Sigmoid colon (tissue), 7 donors: ENCODE measurements around the gene FBH1. TPM values are rescaled to one million over a fixed set of nuclear protein-coding genes. Genes with fewer than 3 reads are reported as not detected.
"Not testable (repeated sequence)": the region's sequence is repeated elsewhere in the genome, so short reads cannot be mapped to it uniquely, and the experiment has no call there.

Experiments
- DNase-seq: peaks from one replicate; pipeline ENCODE4 v3.0.0-alpha.2; 2019
- H3K27ac ChIP-seq, 4 donors: fragments of 200-600 bp; sonication (generic); one replicate each; pipeline ENCODE4 v1.5.1; 2016 to 2019; ENCODE audit warnings: mild to moderate bottlenecking in 1 of 4
- H3K27me3 ChIP-seq, 3 donors: fragments of 200-600 bp; sonication (generic); one replicate each; pipeline ENCODE4 v1.5.1; 2019; ENCODE audit warnings: mild to moderate bottlenecking in 1 of 3
- H3K36me3 ChIP-seq, 4 donors: fragments of 200-600 bp; sonication (generic); one replicate each; pipeline ENCODE4 v1.5.1; 2016 to 2019
- H3K4me1 ChIP-seq, 4 donors: fragments of 200-600 bp; sonication (generic); one replicate each; pipeline ENCODE4 v1.5.1; 2017 to 2019
- H3K4me3 ChIP-seq, 4 donors: fragments of 200-600 bp; sonication (generic); one replicate each; pipeline ENCODE4 v1.5.1; 2017 to 2019; ENCODE audit warnings: mild to moderate bottlenecking in 2 of 4, moderate library complexity in 1 of 4
- H3K9me3 ChIP-seq, 4 donors: fragments of 200-600 bp in 3 of 4; sonication (generic) in 3 of 4; one replicate each; pipeline versions ENCODE4 v1.5.1 to v1.6.1; 2013 to 2019
- EP300 ChIP-seq, 4 donors: sonication (generic); formaldehyde crosslinking; IDR thresholded peaks; one replicate each; pipeline ENCODE4 v1.6.1; 2017; ENCODE audit warnings: antibody characterized with exemption in 4 of 4
- POLR2A ChIP-seq, 2 donors: fragments of 450-650 bp; IDR thresholded peaks; one replicate each; pipeline ENCODE4 v1.6.1; 2016; ENCODE audit warnings: antibody characterized with exemption in 2 of 2, mild to moderate bottlenecking in 2 of 2, moderate library complexity in 2 of 2
- POLR2AphosphoS5 ChIP-seq, 4 donors: sonication (generic); formaldehyde crosslinking; IDR thresholded peaks; one replicate each; pipeline ENCODE4 v1.6.1; 2017; ENCODE audit warnings: antibody characterized with exemption in 4 of 4
- WGBS, 2 donors: extraction: QIAGEN DNeasy Blood & Tissue Kit; methylation state at CpG; one replicate each; pipeline ENCODE4 v1.1.7; 2013; 5-methylcytosine and 5-hydroxymethylcytosine counted together
- intact Hi-C: fragments of 100-400 bp; cut with DNase I; formaldehyde crosslinking; loops from one replicate; pipeline ENCODE4 v1.15.1; 2023
- polyA plus RNA-seq, 3 donors: library from polyadenylated mRNA; stranded (reverse); fragments of 200-250 nt; gene quantifications; one replicate each; pipeline ENCODE4 v1.2.3, GENCODE V29; 2013
- total RNA-seq, 4 donors: library from RNA; depleted of rRNA; stranded (reverse); fragments of >200 nt; gene quantifications; one replicate each; pipeline ENCODE4 v1.1.0, GENCODE V29; 2016
- TF ChIP-seq, protein P1 (sequence below), 4 experiments: fragments of 450-650 bp in 3 of 4; fragments of 200-600 bp in 1 of 4; IDR thresholded peaks; one replicate each; pipeline ENCODE4 v1.5.1; 2016 to 2019; ENCODE audit warnings: antibody characterized with exemption in 4 of 4, mild to moderate bottlenecking in 3 of 4, moderate library complexity in 2 of 4
- donor health status: healthy with polysubstance abuse.
- donor health status: Bipolar disorder and iron deficiency.
- donor health status: healthy.

FBH1 gene
- total and polyA plus RNA-seq, 7 donors: 31.2 to 85.9 (median 68.7) TPM

DNA sequence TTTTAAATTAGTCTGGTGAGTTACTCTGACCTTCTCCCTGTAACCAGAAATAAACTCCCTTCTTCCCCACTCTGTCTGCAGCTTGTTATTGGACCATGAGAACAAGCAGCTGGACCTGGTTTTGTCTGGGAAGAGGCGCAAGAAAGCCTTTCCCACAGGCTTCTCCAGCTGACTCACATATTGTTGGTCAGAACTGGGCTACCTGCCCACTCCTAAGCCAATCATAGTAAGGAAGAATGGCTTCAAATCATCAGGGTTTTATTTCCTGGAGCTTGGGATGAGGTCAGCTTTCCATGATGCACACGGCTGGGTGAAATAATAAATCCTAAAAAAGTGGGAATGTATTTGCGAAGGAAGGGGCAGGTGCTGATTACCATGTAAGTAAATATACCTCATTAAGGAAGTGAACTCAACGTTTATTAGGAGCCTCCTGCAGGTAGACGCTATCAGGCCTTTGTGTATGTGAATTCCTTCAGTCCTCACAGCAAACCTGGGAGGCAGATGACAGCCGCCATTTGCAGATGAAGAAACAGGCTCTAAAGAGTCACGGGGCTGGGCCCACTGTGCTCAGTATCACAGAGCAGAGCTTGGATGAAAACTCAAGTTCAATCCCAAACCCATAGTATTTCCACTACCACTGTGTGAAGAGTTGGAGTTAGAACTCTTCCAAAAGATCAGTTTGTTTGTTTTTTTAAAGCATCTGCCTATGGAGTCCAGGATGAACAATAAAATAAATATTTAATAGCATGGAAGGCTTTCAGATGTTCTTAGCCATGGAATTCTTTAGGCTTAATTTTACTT lies 54.5 kb downstream of the FBH1 start:
- 9 to 50% methylated on average over 7 of the region's 7 CpGs for WGBS, 2 donors
- Histone ChIP-seq H3K4me1 (peaks cover 0 to 45% (median 30%) of the 10 kb centered on the region in 4 donors), H3K27ac (peak overlapping the region; percentile 77 to 83 (median 80)), H3K27me3 (peaks cover 0 to 8% (median 0%) of the 10 kb centered on the region in 3 donors), H3K9me3 (no peaks in the 10 kb centered on the region), H3K36me3 (no peaks in the 10 kb centered on the region), H3K4me3 (peak overlapping the region; percentile 0 to 27 (median 14))
- DNase-seq: peak; percentile 97
- TF ChIP-seq POLR2AphosphoS5 (IDR thresholded peaks at IDR 0.05) (peak; percentile 64 to 83 (median 69)), EP300 (IDR thresholded peaks at IDR 0.05) (no peak), POLR2A (IDR thresholded peaks at IDR 0.05) (no peak)
- TF ChIP-seq, protein P1, sequence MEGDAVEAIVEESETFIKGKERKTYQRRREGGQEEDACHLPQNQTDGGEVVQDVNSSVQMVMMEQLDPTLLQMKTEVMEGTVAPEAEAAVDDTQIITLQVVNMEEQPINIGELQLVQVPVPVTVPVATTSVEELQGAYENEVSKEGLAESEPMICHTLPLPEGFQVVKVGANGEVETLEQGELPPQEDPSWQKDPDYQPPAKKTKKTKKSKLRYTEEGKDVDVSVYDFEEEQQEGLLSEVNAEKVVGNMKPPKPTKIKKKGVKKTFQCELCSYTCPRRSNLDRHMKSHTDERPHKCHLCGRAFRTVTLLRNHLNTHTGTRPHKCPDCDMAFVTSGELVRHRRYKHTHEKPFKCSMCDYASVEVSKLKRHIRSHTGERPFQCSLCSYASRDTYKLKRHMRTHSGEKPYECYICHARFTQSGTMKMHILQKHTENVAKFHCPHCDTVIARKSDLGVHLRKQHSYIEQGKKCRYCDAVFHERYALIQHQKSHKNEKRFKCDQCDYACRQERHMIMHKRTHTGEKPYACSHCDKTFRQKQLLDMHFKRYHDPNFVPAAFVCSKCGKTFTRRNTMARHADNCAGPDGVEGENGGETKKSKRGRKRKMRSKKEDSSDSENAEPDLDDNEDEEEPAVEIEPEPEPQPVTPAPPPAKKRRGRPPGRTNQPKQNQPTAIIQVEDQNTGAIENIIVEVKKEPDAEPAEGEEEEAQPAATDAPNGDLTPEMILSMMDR (IDR thresholded peaks at IDR 0.05): no peak
- intact Hi-C loops: no loop called here

DNA sequence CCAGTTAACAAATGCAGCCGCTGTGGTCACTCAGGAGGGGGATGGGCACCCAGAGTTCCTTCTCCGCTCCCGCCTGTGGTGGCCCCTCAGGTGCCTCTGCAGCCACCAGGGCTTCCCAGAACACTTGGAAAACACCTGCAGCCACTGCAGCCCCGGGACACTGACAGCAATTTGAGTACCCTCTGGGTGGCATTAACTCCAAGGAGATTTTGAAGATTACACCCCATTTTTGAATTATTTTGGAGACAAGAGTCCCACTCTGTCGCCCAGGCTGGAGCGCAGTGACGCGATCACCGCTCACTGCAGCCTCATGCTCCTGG lies 55.1 kb downstream of the FBH1 start:
- peaks cover 0 to 10% (median 0%) of the 10 kb centered on the region in 3 donors for H3K27me3 ChIP-seq
- TF ChIP-seq EP300 (IDR thresholded peaks at IDR 0.05) (no peak), POLR2AphosphoS5 (IDR thresholded peaks at IDR 0.05) (no peak), POLR2A (IDR thresholded peaks at IDR 0.05) (no peak)
- TF ChIP-seq, protein P1 (IDR thresholded peaks at IDR 0.05): no peak
- peak overlapping the region; percentile 0 to 27 (median 14) for H3K4me3 ChIP-seq
- no peak for DNase-seq
- H3K36me3 ChIP-seq: no peaks in the 10 kb centered on the region
- no peaks in the 10 kb centered on the region for H3K9me3 ChIP-seq
- peak overlapping the region; percentile 77 to 83 (median 80) for H3K27ac ChIP-seq
- intact Hi-C loops: no loop called here
- 76 to 91% methylated on average over 9 of the region's 9 CpGs for WGBS, 2 donors
- H3K4me1 ChIP-seq: peaks cover 0 to 45% (median 31%) of the 10 kb centered on the region in 4 donors

DNA sequence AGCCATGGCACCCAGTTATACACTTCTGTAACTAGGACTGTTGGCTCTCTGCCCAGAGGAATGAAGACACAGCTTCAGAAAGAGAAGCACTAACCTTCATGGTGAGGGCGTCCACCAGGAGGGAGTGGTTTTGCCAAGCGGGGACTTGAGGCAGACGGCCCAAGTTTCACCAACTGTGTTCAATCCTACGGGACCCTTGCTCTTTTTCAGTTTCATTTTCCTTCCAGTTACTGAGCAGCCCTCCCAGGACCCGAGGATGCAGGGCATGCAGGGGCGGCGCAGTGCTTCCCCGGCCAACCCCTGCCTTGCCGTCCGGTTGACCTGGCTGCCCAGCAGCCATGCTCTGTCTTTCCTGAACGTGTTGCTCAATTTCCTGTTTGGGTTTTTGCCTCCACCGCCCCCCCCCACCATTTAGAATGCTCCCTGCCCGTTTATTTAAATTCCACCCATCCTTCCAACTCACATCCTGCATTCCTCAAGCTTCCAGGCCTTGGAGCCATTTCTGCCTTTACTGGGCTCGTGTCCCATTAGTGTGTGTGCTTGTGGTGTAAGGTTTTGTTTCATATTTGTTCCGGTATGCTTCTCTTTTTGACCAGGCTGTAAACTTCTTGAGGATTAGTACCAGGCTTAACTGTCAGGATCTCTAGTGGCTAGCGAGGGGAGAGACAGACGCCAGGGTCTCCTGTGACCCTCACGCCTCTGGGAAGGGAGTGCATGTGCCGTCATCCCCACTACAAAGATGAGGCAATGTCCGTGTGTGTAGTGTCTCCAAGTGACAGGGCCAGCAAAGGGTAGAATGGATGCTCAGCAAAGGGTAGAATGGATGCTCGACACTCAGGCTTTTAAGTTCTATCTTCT lies 55.7 kb downstream of the FBH1 start:
- Histone ChIP-seq H3K36me3 (no peaks in the 10 kb centered on the region), H3K9me3 (no peaks in the 10 kb centered on the region), H3K27ac (peak overlapping the region; percentile 77 to 83 (median 80)), H3K27me3 (peaks cover 0 to 10% (median 0%) of the 10 kb centered on the region in 3 donors), H3K4me1 (peaks cover 0 to 45% (median 31%) of the 10 kb centered on the region in 4 donors), H3K4me3 (peak overlapping the region; percentile 0 to 27 (median 14))
- TF ChIP-seq POLR2A (IDR thresholded peaks at IDR 0.05): no peak
- TF ChIP-seq POLR2AphosphoS5 (IDR thresholded peaks at IDR 0.05): peak in 3 of 4 donors; percentile 30 to 63 (median 41)
- intact Hi-C loops: no loop called here
- peak; percentile 85 for DNase-seq
- WGBS, 2 donors: 57 to 69% methylated on average over 21 of the region's 21 CpGs

DNA sequence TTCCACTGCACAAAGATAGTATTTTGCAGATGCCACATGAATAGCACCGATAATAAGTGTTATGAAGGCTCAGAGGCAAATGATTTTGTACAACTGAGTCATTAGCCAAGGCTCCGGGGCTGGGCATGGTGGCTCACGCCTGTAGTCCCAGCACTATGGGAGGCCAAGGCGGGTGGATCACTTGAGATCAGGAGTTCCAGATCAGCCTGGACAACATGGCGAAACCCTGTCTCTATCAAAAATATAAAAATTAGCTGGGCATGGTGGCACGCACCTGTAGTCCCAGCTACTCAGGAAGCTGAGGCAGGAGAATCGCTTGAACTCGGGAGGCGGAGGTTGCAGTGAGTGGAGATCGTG lies 56.4 kb downstream of the FBH1 start:
- peak overlapping the region; percentile 77 to 83 (median 80) for H3K27ac ChIP-seq
- peaks cover 0 to 45% (median 31%) of the 10 kb centered on the region in 4 donors for H3K4me1 ChIP-seq
- H3K27me3 ChIP-seq, H3K36me3 ChIP-seq, intact Hi-C loops, H3K9me3 ChIP-seq, H3K4me3 ChIP-seq: not testable (repeated sequence)
- WGBS, 2 donors: 84 to 90% methylated on average over 10 of the region's 10 CpGs
- peak; percentile 60 for DNase-seq

DNA sequence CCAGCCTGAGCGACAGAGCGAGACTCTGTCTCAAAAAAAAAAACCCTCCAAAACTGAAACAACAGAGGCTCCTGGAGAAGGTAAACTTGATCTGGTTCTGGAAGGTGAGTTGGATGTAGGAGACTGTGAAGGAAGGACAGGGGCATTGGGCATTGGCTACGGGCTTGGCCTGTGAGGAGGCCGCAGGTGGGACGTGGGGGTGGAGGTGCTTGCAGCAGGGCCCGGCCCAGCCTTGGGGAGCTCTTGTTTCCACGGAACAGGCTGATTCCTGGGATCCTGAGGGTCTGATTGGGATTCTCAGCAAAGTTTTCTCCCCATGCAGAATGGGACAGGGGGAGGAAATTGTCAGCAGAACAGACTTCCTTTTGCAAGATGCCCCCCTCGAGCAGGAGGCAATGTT lies 56.7 kb downstream of the FBH1 start:
- H3K9me3 ChIP-seq: no peaks in the 10 kb centered on the region
- H3K4me3 ChIP-seq: no peak overlapping the region
- H3K4me1 ChIP-seq: peaks cover 0 to 43% (median 31%) of the 10 kb centered on the region in 4 donors
- H3K36me3 ChIP-seq: no peaks in the 10 kb centered on the region
- DNase-seq: peak; percentile 64
- intact Hi-C loops: no loop called here
- TF ChIP-seq EP300 (IDR thresholded peaks at IDR 0.05): no peak
- no peak for TF ChIP-seq POLR2AphosphoS5 (IDR thresholded peaks at IDR 0.05)
- TF ChIP-seq POLR2A (IDR thresholded peaks at IDR 0.05): no peak
- TF ChIP-seq, protein P1 (IDR thresholded peaks at IDR 0.05): no peak
- H3K27me3 ChIP-seq: peaks cover 0 to 10% (median 0%) of the 10 kb centered on the region in 3 donors
- whole genome bisulfite sequencing, 2 donors: 92% methylated on average over 8 of the region's 8 CpGs
- H3K27ac ChIP-seq: peak overlapping the region; percentile 77 to 83 (median 80)
